Stimulated activated CD8-positive, alpha-beta memory T cell treated with anti-CD3 and anti-CD28 coated beads, Interleukin-15, amount 100 ng/mL, for 24 hours (primary cell): ENCODE results near the gene RFX6.

ENCODE experiments used
- DNase-seq: peaks from one replicate; pipeline ENCODE4 v3.0.0-alpha.2; 2020; ENCODE audit warnings: low read depth

RFX6 gene

GRCh38 chr6:116971959-116972358 is 94.9 kb downstream of the RFX6 start:
- no peak for DNase-seq

GRCh38 chr6:116973976-116974375 is 96.9 kb downstream of the RFX6 start:
- DNase-seq = no peak

GRCh38 chr6:116974526-116975316 is 97.7 kb downstream of the RFX6 start:
- DNase-seq = no peak

GRCh38 chr6:116975600-116975999 is 98.6 kb downstream of the RFX6 start:
- DNase-seq = no peak

- no peak for DNase-seq
Measured at GRCh38 chr6:116979560-116979959, 102.5 kb downstream of the RFX6 start.
